HCT116 (cell line): ENCODE data around the gene SLC12A7. TPM values are rescaled to one million over a fixed set of nuclear protein-coding genes. Genes with fewer than 3 reads are reported as not detected.

Experiments
- ATAC-seq: fragments of 200-7000 bp; cut with Tn5 transposase; 2 replicates; pipeline ENCODE4 v1.9.1; 2020; ENCODE audit warnings: mild to moderate bottlenecking, moderate library complexity
- BruUV-seq: library from RNA; stranded (reverse); fragments of 400-500 nt; replicated peaks from 2 replicates; lab custom pipeline; 2021; lab: Mats Ljungman, UMichigan
- CTCF ChIA-PET: fragments of 300-600 bp; sonication (Branson Sonifier 250); formaldehyde crosslinking; loops from one replicate; lab custom pipeline; 2021; ENCODE audit warnings: antibody characterized with exemption; lab: Charles Lee
- POLR2A ChIA-PET: fragments of 300-600, 350-600 bp; sonication (Branson Sonifier 250); formaldehyde crosslinking; loops from one replicate; lab custom pipeline; 2021; ENCODE audit warnings: antibody characterized with exemption; lab: Charles Lee
- RAD21 ChIA-PET, 2 experiments: fragments of 300-600 bp; sonication (Branson Sonifier 250); formaldehyde crosslinking; loops; one replicate each; lab custom pipeline; 2023; ENCODE audit warnings: low total read pairs in 2 of 2; ENCODE audit not compliant: uncharacterized antibody in 2 of 2, unreplicated experiment in 2 of 2, low non-redundant PET in 1 of 2; lab: Charles Lee
- DNase-seq: peaks from one replicate; pipeline ENCODE4 v3.0.0-alpha.2; 2010; ENCODE audit warnings: low read depth, low spot score
- H2AFZ ChIP-seq: fragments of 200-600 bp; shearing (Covaris generic), sonication (generic); 2 replicates; pipeline ENCODE4 v1.6.1; 2017; ENCODE audit warnings: low read depth, mixed run types, mixed read lengths, antibody characterized with exemption, low read length; ENCODE audit not compliant: poor library complexity, severe bottlenecking
- H3K27ac ChIP-seq: 2 replicates; pipeline ENCODE4 v1.5.1; 2012; ENCODE audit warnings: low read depth, low read length
- H3K27me3 ChIP-seq: fragments of 200-600 bp; sonication (generic); 2 replicates; pipeline ENCODE4 v1.6.1; 2016; ENCODE audit warnings: mixed run types, low read length, mixed read lengths; ENCODE audit not compliant: insufficient read depth
- H3K36me3 ChIP-seq, 2 experiments: fragments of 200-500 bp in 1 of 2; fragments of 200-600 bp in 1 of 2; sonication (Bioruptor generic) in 1 of 2; sonication (generic) in 1 of 2; 2 replicates each; pipeline versions ENCODE4 v1.5.1 to v1.6.1; 2014 to 2016; ENCODE audit warnings: low read length in 2 of 2, inconsistent platforms in 1 of 2, mixed read lengths in 1 of 2, mixed run types in 1 of 2; ENCODE audit not compliant: insufficient read depth in 2 of 2, control insufficient read depth in 1 of 2
- H3K4me1 ChIP-seq, 2 experiments: fragments of 200-600 bp in 1 of 2; sonication (generic) in 1 of 2; 2 replicates each; pipeline versions ENCODE4 v1.5.1 to v1.6.1; 2012 to 2017; ENCODE audit warnings: low read length in 2 of 2, inconsistent platforms in 1 of 2, mild to moderate bottlenecking in 1 of 2, mixed read lengths in 1 of 2, mixed run types in 1 of 2, moderate library complexity in 1 of 2; ENCODE audit not compliant: insufficient read depth in 2 of 2, control insufficient read depth in 1 of 2
- H3K4me2 ChIP-seq: fragments of 200-600 bp; sonication (generic); 2 replicates; pipeline ENCODE4 v1.6.1; 2017; ENCODE audit warnings: mixed run types, low read length, mixed read lengths
- H3K4me3 ChIP-seq, 2 experiments: fragments of 200-600 bp in 1 of 2; sonication (generic) in 1 of 2; replicated peaks in 1 of 2; 2 replicates each; pipeline ENCODE4 v1.5.1; 2011 to 2016; ENCODE audit warnings: low read length in 2 of 2, control low read depth in 1 of 2, low read depth in 1 of 2, mild to moderate bottlenecking in 1 of 2, mixed read lengths in 1 of 2, mixed run types in 1 of 2
- H3K79me2 ChIP-seq: fragments of 200-600 bp; sonication (generic); 2 replicates; pipeline ENCODE4 v1.6.1; 2017; ENCODE audit warnings: mild to moderate bottlenecking, mixed run types, low read length, moderate library complexity, mixed read lengths; ENCODE audit not compliant: insufficient read depth
- H3K9ac ChIP-seq: fragments of 200-600 bp; sonication (generic); 2 replicates; pipeline ENCODE4 v1.6.1; 2016; ENCODE audit warnings: low read length, mixed read lengths
- H3K9me2 ChIP-seq: fragments of 200-600 bp; sonication (generic), shearing (Covaris generic); 2 replicates; pipeline ENCODE4 v1.6.1; 2017; ENCODE audit warnings: mixed run types, mild to moderate bottlenecking, moderate library complexity; ENCODE audit not compliant: insufficient read depth
- H3K9me3 ChIP-seq, 2 experiments: fragments of 200-500 bp in 1 of 2; fragments of 200-600 bp in 1 of 2; sonication (Bioruptor generic) in 1 of 2; sonication (generic) in 1 of 2; 2 replicates each; pipeline ENCODE4 v1.6.1; 2014 to 2017; ENCODE audit warnings: low read length in 2 of 2, mixed read lengths in 2 of 2, inconsistent platforms in 1 of 2, low read depth in 1 of 2, mild to moderate bottlenecking in 1 of 2, mixed run types in 1 of 2, moderate library complexity in 1 of 2; ENCODE audit not compliant: control insufficient read depth in 1 of 2, insufficient read depth in 1 of 2
- H4K20me1 ChIP-seq: fragments of 200-600 bp; sonication (generic), shearing (Covaris generic); 2 replicates; pipeline ENCODE4 v1.6.1; 2017; ENCODE audit warnings: mixed run types, mild to moderate bottlenecking, moderate library complexity; ENCODE audit not compliant: insufficient read depth
- CEBPB ChIP-seq: IDR thresholded peaks from 2 replicates; pipeline ENCODE4 v1.6.1; 2012; ENCODE audit warnings: low read depth
- REST ChIP-seq: IDR thresholded peaks from 2 replicates; pipeline ENCODE4 v1.6.1; 2012; ENCODE audit warnings: low read depth
- ZBTB33 ChIP-seq: IDR thresholded peaks from 2 replicates; pipeline ENCODE4 v1.6.1; 2011; ENCODE audit warnings: mild to moderate bottlenecking, low read length, moderate library complexity; ENCODE audit not compliant: insufficient replicate concordance; ENCODE audit errors: extremely low read depth
- intact Hi-C: fragments of 100-400 bp; cut with micrococcal nuclease; formaldehyde crosslinking; loops from 2 replicates; pipeline ENCODE4 v1.10.0; 2022
- total RNA-seq: library from RNA; stranded (reverse); gene quantifications from one replicate; pipeline ENCODE4 v1.2.1, GENCODE V29; 2021; ENCODE audit not compliant: unreplicated experiment

Gene SLC12A7
- total RNA-seq, 1 experiment from 2014 or later, result 29.6 TPM

- Histone ChIP-seq H2AFZ (no peak overlapping the region), H3K36me3 (no peaks in the 10 kb centered on the region), H3K9me2 (no peaks in the 10 kb centered on the region), H3K27me3 (no peaks in the 10 kb centered on the region), H4K20me1 (no peaks in the 10 kb centered on the region), H3K9ac (no peak overlapping the region), H3K9me3 (no peaks in the 10 kb centered on the region), H3K27ac (no peak overlapping the region), H3K4me1 (peaks cover 0 to 5% of the 10 kb centered on the region in 2 experiments; a peak in 2 of 4 replicates), H3K79me2 (no peaks in the 10 kb centered on the region), H3K4me3 (no peak overlapping the region), H3K4me2 (no peak overlapping the region)
- DNase-seq, result no peak
- intact Hi-C loops, result no loop called here
- CTCF ChIA-PET, result no interaction called here
- no peak for ATAC-seq
- RAD21 ChIA-PET, result no interaction called here
- BruUV-seq, result no TSS peak
- POLR2A ChIA-PET, result no interaction called here
- TF ChIP-seq REST, result no peak
- no peak for TF ChIP-seq CEBPB
- no peak for TF ChIP-seq ZBTB33
Measured at GRCh38 chr5:1151316-1151715, 39.5 kb upstream of the SLC12A7 start.
